Endothelial cell of umbilical vein (primary cell): ENCODE data around the gene DNAJB9. TPM values are rescaled to one million over a fixed set of nuclear protein-coding genes. Genes with fewer than 3 reads are reported as not detected.

ENCODE experiments used
- BruUV-seq: library from RNA; stranded (reverse); fragments of 400-500 nt; replicated peaks from 2 replicates; lab custom pipeline; 2021; lab: Mats Ljungman, UMichigan
- CTCF ChIA-PET: fragments of 300-600, 350-600 bp; sonication (Branson Sonifier 250); formaldehyde crosslinking; loops from one replicate; lab custom pipeline; 2021; ENCODE audit warnings: antibody characterized with exemption, inconsistent platforms; lab: Charles Lee
- POLR2A ChIA-PET: fragments of 300-600, 350-600 bp; sonication (Branson Sonifier 250); formaldehyde crosslinking; loops from one replicate; lab custom pipeline; 2021; ENCODE audit warnings: antibody characterized with exemption, inconsistent platforms; lab: Charles Lee
- DNase-seq: peaks from one replicate; pipeline ENCODE4 v3.0.0-alpha.2; 2011; ENCODE audit warnings: low read depth, low spot score
- FAIRE-seq: peaks from 2 replicates; lab custom pipeline; 2011; peaks lifted over from hg19 to GRCh38; lab: Jason Lieb, UNC
- H2AFZ ChIP-seq: 2 replicates; pipeline ENCODE4 v1.6.0; 2012; ENCODE audit warnings: low read depth, low read length, control low read depth, inconsistent platforms
- H3K27ac ChIP-seq: 2 replicates; pipeline ENCODE4 v1.5.1; 2011; ENCODE audit warnings: low read depth, mild to moderate bottlenecking, control low read depth, low read length, moderate library complexity; ENCODE audit not compliant: insufficient read depth
- H3K27me3 ChIP-seq, 2 experiments: 2 replicates each; pipeline versions ENCODE4 v1.6.0 to v1.6.1; 2011; ENCODE audit warnings: low read length in 2 of 2, mixed read lengths in 1 of 2; ENCODE audit not compliant: control insufficient read depth in 2 of 2, insufficient read depth in 2 of 2
- H3K36me3 ChIP-seq, 2 experiments: 2 replicates in 1 of 2; 3 replicates in 1 of 2; pipeline ENCODE4 v1.5.1; 2011; ENCODE audit warnings: low read length in 2 of 2, mild to moderate bottlenecking in 1 of 2, moderate library complexity in 1 of 2; ENCODE audit not compliant: control insufficient read depth in 2 of 2, insufficient read depth in 2 of 2; ENCODE audit errors: extremely low read depth in 1 of 2
- H3K4me1 ChIP-seq: 3 replicates; pipeline ENCODE4 v1.5.1; 2011; ENCODE audit warnings: mild to moderate bottlenecking, low read length; ENCODE audit not compliant: control insufficient read depth, insufficient read depth; ENCODE audit errors: extremely low read depth
- H3K4me2 ChIP-seq: 2 replicates; pipeline ENCODE4 v1.6.1; 2011; ENCODE audit warnings: low read length, control low read depth, mixed read lengths; ENCODE audit not compliant: insufficient read depth
- H3K4me3 ChIP-seq, 3 experiments: fragments of 200-600 bp in 1 of 3; sonication (generic), shearing (Covaris generic) in 1 of 3; replicated peaks in 1 of 3; 2 replicates each; pipeline ENCODE4 v1.5.1; 2011 to 2016; ENCODE audit warnings: control low read depth in 3 of 3, low read length in 3 of 3, mild to moderate bottlenecking in 2 of 3, inconsistent platforms in 1 of 3, low read depth in 1 of 3, moderate library complexity in 1 of 3; ENCODE audit not compliant: insufficient read depth in 1 of 3
- H3K79me2 ChIP-seq: 2 replicates; pipeline ENCODE4 v1.6.0; 2012; ENCODE audit warnings: low read length, inconsistent platforms; ENCODE audit not compliant: control insufficient read depth, insufficient read depth
- H3K9ac ChIP-seq: replicated peaks from 2 replicates; pipeline ENCODE3; 2011; ENCODE audit warnings: low read length, control low read depth; ENCODE audit not compliant: insufficient read depth; ENCODE audit errors: extremely low read depth
- H3K9me1 ChIP-seq: replicated peaks from 3 replicates; pipeline ENCODE4 v1.6.0; 2011; ENCODE audit warnings: mild to moderate bottlenecking, low read length; ENCODE audit not compliant: control insufficient read depth, insufficient read depth; ENCODE audit errors: extremely low read depth
- H3K9me3 ChIP-seq: replicated peaks from 2 replicates; pipeline ENCODE4 v1.5.1; 2012; ENCODE audit warnings: low read length, inconsistent platforms; ENCODE audit not compliant: control insufficient read depth, insufficient read depth
- H4K20me1 ChIP-seq: replicated peaks from 2 replicates; pipeline ENCODE3; 2011; ENCODE audit warnings: mild to moderate bottlenecking, low read length; ENCODE audit not compliant: control insufficient read depth, insufficient read depth; ENCODE audit errors: extremely low read depth
- CTCF ChIP-seq, 2 donors: IDR thresholded peaks; 1 replicate in 1 of 2; 2 replicates in 1 of 2; pipeline ENCODE4 v1.5.1; 2011; ENCODE audit warnings: low read length in 2 of 2, mild to moderate bottlenecking in 2 of 2, moderate library complexity in 2 of 2, control low read depth in 1 of 2, inconsistent platforms in 1 of 2, low read depth in 1 of 2; ENCODE audit not compliant: insufficient read depth in 1 of 2; ENCODE audit errors: extremely low read depth in 1 of 2
- EZH2 ChIP-seq: IDR thresholded peaks from 2 replicates; pipeline ENCODE4 v1.6.1; 2012; ENCODE audit warnings: borderline replicate concordance, low read depth, mild to moderate bottlenecking, moderate library complexity, low read length, inconsistent platforms; ENCODE audit not compliant: severe bottlenecking
- FOS ChIP-seq: IDR thresholded peaks from 2 replicates; pipeline ENCODE4 v1.6.1; 2011; ENCODE audit warnings: mild to moderate bottlenecking, low read length, moderate library complexity, borderline replicate concordance; ENCODE audit not compliant: insufficient read depth
- GATA2 ChIP-seq: IDR thresholded peaks from 2 replicates; pipeline ENCODE4 v1.7.0; 2011; ENCODE audit warnings: low read depth, mild to moderate bottlenecking, moderate library complexity, mixed read lengths, low read length; ENCODE audit not compliant: insufficient read length, insufficient read depth
- JUN ChIP-seq: IDR thresholded peaks from 2 replicates; pipeline ENCODE4 v1.6.1; 2011; ENCODE audit warnings: borderline replicate concordance, low read depth; ENCODE audit not compliant: insufficient read length, insufficient read depth
- MAX ChIP-seq: IDR thresholded peaks from 2 replicates; pipeline ENCODE4 v1.6.1; 2011; ENCODE audit not compliant: insufficient read depth, insufficient read length
- MYC ChIP-seq: IDR thresholded peaks from one replicate; pipeline ENCODE4 v1.6.1; 2011; ENCODE audit warnings: mild to moderate bottlenecking, low read depth, low read length
- POLR2A ChIP-seq: IDR thresholded peaks from 2 replicates; pipeline ENCODE4 v1.6.1; 2012; ENCODE audit warnings: low read depth, mild to moderate bottlenecking, control low read depth, low read length
- POLR2AphosphoS5 ChIP-seq: IDR thresholded peaks from 2 replicates; pipeline ENCODE4 v1.6.1; 2012; ENCODE audit warnings: low read depth, mild to moderate bottlenecking, control low read depth, low read length, moderate library complexity; ENCODE audit not compliant: insufficient read depth
- dilution Hi-C: fragments of 300-500 bp; cut with MboI; formaldehyde crosslinking; loops from one replicate; pipeline ENCODE4 v1.15.0; 2019; ENCODE audit warnings: low sequenced_read_pairs; ENCODE audit not compliant: extremely low pct_ligation_motif_present
- intact Hi-C: fragments of 100-400 bp; cut with micrococcal nuclease; formaldehyde crosslinking; loops from one replicate; pipeline ENCODE4 v1.10.0; 2022
- polyA plus RNA-seq, 4 experiments: library from polyadenylated mRNA; depleted of rRNA in 3 of 4; stranded (reverse) in 3 of 4; unstranded in 1 of 4; fragments of >200 nt; gene quantifications; 2 replicates each; pipeline versions ENCODE4 v1.2.1 to v1.2.3, GENCODE V29; 2011 to 2012; ENCODE audit warnings: missing spikeins in 1 of 4
- total RNA-seq: library from RNA; stranded (reverse); gene quantifications from 2 replicates; pipeline ENCODE4 v1.2.3, GENCODE V29; 2021

DNAJB9 gene
- total and polyA plus RNA-seq, 2 donors (not counting 3 experiments of a cell fraction or from before 2014, with no cell fraction given): 11.7 to 11.9 TPM

GRCh38 chr7:108596560-108596959 is 26.9 kb downstream of the DNAJB9 start:
- dilution Hi-C loops: no loop called here
- H2AFZ ChIP-seq: no peak overlapping the region
- no peaks in the 10 kb centered on the region for H3K9me1 ChIP-seq
- H3K27ac ChIP-seq: no peak overlapping the region
- H3K9me3 ChIP-seq: no peaks in the 10 kb centered on the region
- no peak for DNase-seq
- POLR2A ChIA-PET: no interaction called here
- BruUV-seq: no TSS peak
- intact Hi-C loops: no loop called here
- no peaks in the 10 kb centered on the region for H3K79me2 ChIP-seq
- H3K36me3 ChIP-seq: no peaks in the 10 kb centered on the region
- H3K4me2 ChIP-seq: no peak overlapping the region
- H3K9ac ChIP-seq: no peak overlapping the region
- TF ChIP-seq CTCF (IDR thresholded peaks at IDR 0.05; ENCODE audit: extremely low read depth in 1 of 2, insufficient read depth in 1 of 2, low read depth in 1 of 2, low read length in 2 of 2) (peak in 1 of 2 donors; percentile 7), POLR2A (no peak)
- no peak overlapping the region for H3K4me3 ChIP-seq
- CTCF ChIA-PET: interaction anchor here (1.6 kb wide), 1 partner anchor 12 kb away, joined by 4 read pairs; no protein-coding TSS in a partner anchor
- FAIRE-seq: peak; percentile 54
- H3K27me3 ChIP-seq: peaks cover 26 to 30% of the 10 kb centered on the region in 2 experiments
- H3K4me1 ChIP-seq: no peaks in the 10 kb centered on the region
- no peaks in the 10 kb centered on the region for H4K20me1 ChIP-seq

- FAIRE-seq: no peak
Measured at GRCh38 chr7:108598153-108598552, 28.5 kb downstream of the DNAJB9 start.

More at GRCh38 chr7:108598153-108598552, 28.5 kb downstream of the DNAJB9 start:
- Histone ChIP-seq H3K9ac (no peak overlapping the region), H2AFZ (no peak overlapping the region), H3K9me3 (no peaks in the 10 kb centered on the region), H3K4me2 (no peak overlapping the region), H3K9me1 (no peaks in the 10 kb centered on the region), H3K36me3 (no peaks in the 10 kb centered on the region), H3K4me1 (no peaks in the 10 kb centered on the region), H3K4me3 (no peak overlapping the region), H3K27me3 (peaks cover 21 to 30% of the 10 kb centered on the region in 2 experiments), H3K79me2 (no peaks in the 10 kb centered on the region), H4K20me1 (no peaks in the 10 kb centered on the region), H3K27ac (no peak overlapping the region)
- no peak for DNase-seq
- intact Hi-C loops: no loop called here
- BruUV-seq: no TSS peak
- dilution Hi-C loops: no loop called here
- ChIA-PET CTCF (interaction anchor here (1.6 kb wide), 1 partner anchor 11 kb away, joined by 4 read pairs; no protein-coding TSS in a partner anchor), POLR2A (no interaction called here)
- TF ChIP-seq MAX (no peak), POLR2A (no peak), CTCF (IDR thresholded peaks at IDR 0.05; ENCODE audit: extremely low read depth in 1 of 2, insufficient read depth in 1 of 2, low read depth in 1 of 2, low read length in 2 of 2) (no peak), JUN (no peak), POLR2AphosphoS5 (no peak), FOS (no peak), EZH2 (no peak), MYC (no peak), GATA2 (no peak)
